SK-N-SH (cell line): ENCODE results near the gene RASSF4. TPM values are rescaled to one million over a fixed set of nuclear protein-coding genes. Genes with fewer than 3 reads are reported as not detected.

ENCODE experiments used
- CTCF ChIA-PET: fragments of 300-600, 350-600 bp; formaldehyde crosslinking; extraction: SDS; loops from one replicate; lab custom pipeline; 2021; lab: Yijun Ruan, JAX
- POLR2A ChIA-PET: fragments of 350-600 bp; sonication (Branson Sonifier 250); formaldehyde crosslinking; extraction: SDS; loops from one replicate; lab custom pipeline; 2020; ENCODE audit warnings: antibody characterized with exemption, inconsistent platforms; lab: Yijun Ruan, JAX
- DNase-seq: peaks from one replicate; pipeline ENCODE4 v3.0.0; 2012
- H2AFZ ChIP-seq: fragments of 200-600 bp; sonication (generic); 2 replicates; pipeline ENCODE4 v1.8.1; 2016; ENCODE audit warnings: antibody characterized with exemption, mild to moderate bottlenecking, low read depth
- H3F3A ChIP-seq: fragments of 200-600 bp; sonication (generic); replicated peaks from 2 replicates; pipeline ENCODE3; 2016; ENCODE audit warnings: antibody characterized with exemption, mild to moderate bottlenecking; ENCODE audit not compliant: insufficient read depth
- H3K27ac ChIP-seq, 2 experiments: fragments of 200-500 bp in 1 of 2; fragments of 200-600 bp in 1 of 2; sonication (Bioruptor generic) in 1 of 2; sonication (generic), shearing (Covaris generic) in 1 of 2; 2 replicates each; pipeline versions ENCODE4 v1.5.1 to v1.6.1; 2014 to 2016; ENCODE audit warnings: low read depth in 2 of 2, inconsistent platforms in 1 of 2, low read length in 1 of 2, mild to moderate bottlenecking in 1 of 2, mixed read lengths in 1 of 2
- H3K27me3 ChIP-seq: fragments of 200-600 bp; sonication (generic), shearing (Covaris generic); 2 replicates; pipeline ENCODE4 v1.6.1; 2016; ENCODE audit warnings: mixed run types; ENCODE audit not compliant: insufficient read depth
- H3K36me3 ChIP-seq, 2 experiments: fragments of 200-500 bp in 1 of 2; fragments of 200-600 bp in 1 of 2; sonication (Bioruptor generic) in 1 of 2; sonication (generic) in 1 of 2; replicated peaks in 1 of 2; 2 replicates each; pipeline versions ENCODE3 to v1.5.1; 2014 to 2016; ENCODE audit warnings: low read length in 1 of 2, mild to moderate bottlenecking in 1 of 2; ENCODE audit not compliant: insufficient read depth in 2 of 2, control insufficient read depth in 1 of 2
- H3K4me1 ChIP-seq, 2 experiments: fragments of 200-500 bp in 1 of 2; fragments of 200-600 bp in 1 of 2; sonication (Bioruptor generic) in 1 of 2; sonication (generic), shearing (Covaris generic) in 1 of 2; 2 replicates each; pipeline versions ENCODE4 v1.5.1 to v1.6.1; 2014 to 2016; ENCODE audit warnings: low read depth in 1 of 2, low read length in 1 of 2, mixed run types in 1 of 2; ENCODE audit not compliant: insufficient read depth in 2 of 2, control insufficient read depth in 1 of 2
- H3K4me2 ChIP-seq: fragments of 200-600 bp; sonication (generic), shearing (Covaris generic); 2 replicates; pipeline ENCODE4 v1.6.1; 2017; ENCODE audit warnings: mixed run types
- H3K4me3 ChIP-seq, 2 experiments: fragments of 200-500 bp in 1 of 2; fragments of 200-600 bp in 1 of 2; sonication (Bioruptor generic) in 1 of 2; sonication (generic), shearing (Covaris generic) in 1 of 2; 2 replicates each; pipeline versions ENCODE4 v1.5.1 to v1.8.1; 2014 to 2016; ENCODE audit warnings: low read depth in 2 of 2, inconsistent platforms in 1 of 2, low read length in 1 of 2, mild to moderate bottlenecking in 1 of 2, mixed read lengths in 1 of 2, moderate library complexity in 1 of 2
- H3K79me2 ChIP-seq: fragments of 200-600 bp; sonication (generic); 2 replicates; pipeline ENCODE4 v1.8.1; 2017; ENCODE audit warnings: mild to moderate bottlenecking; ENCODE audit not compliant: insufficient read depth
- H3K9ac ChIP-seq: fragments of 200-600 bp; sonication (generic); 2 replicates; pipeline ENCODE4 v1.6.1; 2017; ENCODE audit warnings: mixed run types
- H3K9me2 ChIP-seq: fragments of 200-600 bp; sonication (generic); 2 replicates; pipeline ENCODE4 v1.6.1; 2017; ENCODE audit warnings: mixed run types
- H3K9me3 ChIP-seq: fragments of 200-600 bp; sonication (generic); 2 replicates; pipeline ENCODE4 v1.6.1; 2017; ENCODE audit warnings: mixed run types, mild to moderate bottlenecking, moderate library complexity
- H4K20me1 ChIP-seq: fragments of 200-600 bp; sonication (generic); 2 replicates; pipeline ENCODE4 v1.6.1; 2017; ENCODE audit warnings: mild to moderate bottlenecking, mixed run types; ENCODE audit not compliant: insufficient read depth
- CHD2 ChIP-seq: fragments of 150-350 bp; IDR thresholded peaks from 2 replicates; pipeline ENCODE4 v1.6.1; 2018; ENCODE audit warnings: low read length; ENCODE audit not compliant: partially characterized antibody
- ELF1 ChIP-seq: IDR thresholded peaks from 2 replicates; pipeline ENCODE4 v1.4.0; 2012
- FOSL2 ChIP-seq: IDR thresholded peaks from 2 replicates; pipeline ENCODE4 v1.4.0; 2012; ENCODE audit warnings: low read depth, mild to moderate bottlenecking, moderate library complexity, borderline replicate concordance
- FOXJ3 ChIP-seq: sonication (generic); formaldehyde crosslinking; IDR thresholded peaks from 2 replicates; pipeline ENCODE4 v1.5.1; 2020; ENCODE audit warnings: mild to moderate bottlenecking, missing genetic modification reagents
- FOXM1 ChIP-seq: IDR thresholded peaks from 2 replicates; pipeline ENCODE4 v1.4.0; 2012; ENCODE audit warnings: low read depth, mild to moderate bottlenecking
- GABPA ChIP-seq: IDR thresholded peaks from 2 replicates; pipeline ENCODE4 v1.4.0; 2012; ENCODE audit warnings: low read depth, mild to moderate bottlenecking
- GATA2 ChIP-seq: sonication (generic); formaldehyde crosslinking; IDR thresholded peaks from 2 replicates; pipeline ENCODE4 v1.5.0; 2020; ENCODE audit warnings: mild to moderate bottlenecking, missing genetic modification reagents
- JUND ChIP-seq: IDR thresholded peaks from 2 replicates; pipeline ENCODE4 v1.4.0; 2012
- MEF2A ChIP-seq: IDR thresholded peaks from 2 replicates; pipeline ENCODE4 v1.4.0; 2012; ENCODE audit warnings: low read depth, borderline replicate concordance
- NFIC ChIP-seq: IDR thresholded peaks from 2 replicates; pipeline ENCODE4 v1.4.0; 2012; ENCODE audit warnings: borderline replicate concordance
- NRF1 ChIP-seq: IDR thresholded peaks from 2 replicates; pipeline ENCODE4 v1.6.1; 2012; ENCODE audit warnings: low read depth, mild to moderate bottlenecking, low read length
- RCOR1 ChIP-seq: fragments of 150-350 bp; IDR thresholded peaks from 2 replicates; pipeline ENCODE4 v1.6.1; 2017; ENCODE audit warnings: antibody characterized with exemption, low read length
- TAF1 ChIP-seq: IDR thresholded peaks from 2 replicates; pipeline ENCODE4 v1.6.1; 2012; ENCODE audit warnings: low read depth, mild to moderate bottlenecking, low read length, moderate library complexity, borderline replicate concordance
- TCF12 ChIP-seq: IDR thresholded peaks from 2 replicates; pipeline ENCODE4 v1.4.0; 2012
- WGBS: methylation state at CpG from one replicate; pipeline ENCODE4 v1.1.6; 2017; ENCODE audit warnings: low lambda C conversion rate; 5-methylcytosine and 5-hydroxymethylcytosine counted together
- polyA plus RNA-seq, 3 experiments: library from polyadenylated mRNA; depleted of rRNA; stranded (reverse); fragments of >200 nt; gene quantifications; 2 replicates each; pipeline ENCODE4 v1.2.3, GENCODE V29; 2012
- TF ChIP-seq, protein P1 (sequence below): IDR thresholded peaks from 2 replicates; pipeline ENCODE4 v1.4.0; 2012; ENCODE audit warnings: low read depth, borderline replicate concordance
- TF ChIP-seq, protein P2 (sequence below): fragments of 150-350 bp; IDR thresholded peaks from 2 replicates; pipeline ENCODE4 v1.6.1; 2017; ENCODE audit warnings: antibody characterized with exemption, low read length, low read depth, borderline replicate concordance
- TF ChIP-seq, protein P3 (sequence below): IDR thresholded peaks from 2 replicates; pipeline ENCODE4; 2012
- TF ChIP-seq, protein P4 (sequence below): fragments of 150-350 bp; IDR thresholded peaks from 2 replicates; pipeline ENCODE4 v1.6.1; 2016; ENCODE audit warnings: mild to moderate bottlenecking, low read depth, low read length
- TF ChIP-seq, protein P5 (sequence below): IDR thresholded peaks from 2 replicates; pipeline ENCODE4 v1.4.0; 2012; ENCODE audit warnings: low read depth, borderline replicate concordance

Gene RASSF4
- polyA plus RNA-seq, 1 of the 3 experiments (the other 2 are of a cell fraction), result 11.0 TPM

DNA sequence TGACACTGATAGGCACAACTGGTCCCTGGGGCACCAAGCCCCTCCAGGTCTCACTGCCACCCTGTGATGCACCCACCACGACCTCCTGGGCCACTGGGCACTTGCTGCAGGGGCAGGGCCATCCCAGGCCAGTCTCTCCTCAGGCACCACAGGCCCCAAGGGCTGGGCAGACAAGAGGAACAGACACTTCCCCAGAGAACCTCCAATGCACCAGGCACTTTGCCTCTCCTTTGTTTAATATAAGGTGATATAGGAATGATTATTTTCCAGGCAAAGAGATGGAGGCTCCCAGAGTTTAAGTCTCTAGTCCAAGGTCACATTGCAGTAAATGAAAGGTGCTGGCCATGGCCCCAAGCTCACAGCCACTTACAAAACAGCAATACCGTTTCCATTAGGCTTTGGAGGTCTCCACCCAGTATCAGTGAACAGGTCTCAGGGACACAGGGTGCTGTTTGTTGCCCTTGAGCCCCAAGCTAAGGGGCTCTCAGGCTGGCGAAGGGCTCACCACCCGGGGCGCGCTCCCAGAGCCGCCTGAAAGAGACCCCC is 14.6 kb downstream of the RASSF4 start:
- Histone ChIP-seq H3K36me3 (peaks cover 0 to 11% of the 10 kb centered on the region in 2 experiments), H3K9me3 (no peaks in the 10 kb centered on the region), H3K4me3 (peak overlapping the region; percentile 29 to 45; a peak in 3 of 4 replicates), H4K20me1 (no peaks in the 10 kb centered on the region), H2AFZ (peak overlapping the region; percentile 94), H3K9ac (peak overlapping the region; percentile 50), H3K27ac (peak overlapping the region in 1 of 2 experiments; percentile 24; a peak in 1 of 4 replicates), H3K9me2 (no peaks in the 10 kb centered on the region), H3K4me1 (peaks cover 28 to 41% of the 10 kb centered on the region in 2 experiments; a peak in 3 of 4 replicates), H3K79me2 (peaks cover 8% of the 10 kb centered on the region), H3F3A (no peaks in the 10 kb centered on the region), H3K27me3 (no peaks in the 10 kb centered on the region), H3K4me2 (peak overlapping the region; percentile 75)
- ChIA-PET CTCF (interaction anchor here (1.1 to 10.6 kb wide), 3 partner anchors 13 to 42 kb away, joined by 3 to 121 read pairs (median 7); no protein-coding TSS in a partner anchor), POLR2A (no interaction called here)
- 73% methylated on average over 2 of the region's 7 CpGs for WGBS
- no peak for DNase-seq
- TF ChIP-seq, protein P1, sequence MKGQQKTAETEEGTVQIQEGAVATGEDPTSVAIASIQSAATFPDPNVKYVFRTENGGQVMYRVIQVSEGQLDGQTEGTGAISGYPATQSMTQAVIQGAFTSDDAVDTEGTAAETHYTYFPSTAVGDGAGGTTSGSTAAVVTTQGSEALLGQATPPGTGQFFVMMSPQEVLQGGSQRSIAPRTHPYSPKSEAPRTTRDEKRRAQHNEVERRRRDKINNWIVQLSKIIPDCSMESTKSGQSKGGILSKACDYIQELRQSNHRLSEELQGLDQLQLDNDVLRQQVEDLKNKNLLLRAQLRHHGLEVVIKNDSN, result no peak

DNA sequence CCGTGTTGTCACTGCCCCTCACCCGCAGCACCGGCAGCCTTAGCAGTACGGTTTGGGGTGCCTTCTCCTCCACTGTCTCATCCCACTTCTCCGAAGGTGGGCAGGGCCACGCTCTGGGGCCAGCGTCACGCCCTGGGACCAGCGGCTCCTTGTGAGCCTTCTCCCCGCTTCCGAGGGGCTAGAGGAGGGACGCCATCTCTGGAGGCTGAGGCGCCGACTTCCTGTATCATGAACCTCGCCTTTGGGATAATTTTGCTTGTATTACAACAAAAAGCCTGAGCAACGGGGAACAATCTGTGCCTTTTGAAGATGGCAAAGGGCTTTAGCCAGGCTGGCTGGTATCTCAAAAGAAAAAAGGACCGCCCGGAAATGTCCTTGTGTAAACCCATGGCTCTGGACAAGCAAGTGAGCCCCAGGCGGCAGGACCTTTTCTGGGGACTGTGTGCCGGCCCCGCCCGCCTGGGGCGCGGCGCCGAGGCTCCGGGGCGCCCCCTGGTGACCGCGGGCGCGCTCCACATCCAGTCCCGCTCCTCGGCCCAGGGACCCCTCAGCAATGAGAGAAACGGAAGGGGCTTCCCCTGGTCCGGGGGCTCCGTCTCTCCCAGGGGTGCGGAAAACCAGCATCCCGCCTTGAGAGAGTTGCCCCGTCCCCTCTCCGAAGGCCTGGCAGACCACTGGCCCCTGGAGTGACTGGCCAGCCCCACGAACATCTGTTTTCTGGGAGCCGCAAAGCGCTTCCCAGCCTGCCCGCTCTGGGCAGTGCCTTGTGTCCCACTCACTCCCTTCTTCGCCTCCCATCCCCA is 15.2 kb downstream of the RASSF4 start:
- peaks cover 8% of the 10 kb centered on the region for H3K79me2 ChIP-seq
- peak overlapping the region; percentile 94 for H2AFZ ChIP-seq
- H3K27me3 ChIP-seq, result no peaks in the 10 kb centered on the region
- no peaks in the 10 kb centered on the region for H3K9me3 ChIP-seq
- H3K4me3 ChIP-seq, result peak overlapping the region; percentile 29 to 45
- H3F3A ChIP-seq, result no peaks in the 10 kb centered on the region
- DNase-seq, result peak; percentile 94
- H3K9me2 ChIP-seq, result no peaks in the 10 kb centered on the region
- H3K27ac ChIP-seq, result peak overlapping the region; percentile 24 to 44; a peak in 1 of 4 replicates
- peaks cover 35 to 45% of the 10 kb centered on the region in 2 experiments; a peak in 3 of 4 replicates for H3K4me1 ChIP-seq
- ChIA-PET CTCF (interaction anchor here (0.9 to 10.6 kb wide), 9 partner anchors 10 to 54 kb away, joined by 3 to 121 read pairs (median 4); no protein-coding TSS in a partner anchor), POLR2A (no interaction called here)
- peaks cover 0 to 11% of the 10 kb centered on the region in 2 experiments for H3K36me3 ChIP-seq
- 23% methylated on average over 22 of the region's 46 CpGs for WGBS
- H3K9ac ChIP-seq, result peak overlapping the region; percentile 50
- no peaks in the 10 kb centered on the region for H4K20me1 ChIP-seq
- peak overlapping the region; percentile 75 for H3K4me2 ChIP-seq
- TF ChIP-seq, protein P2, sequence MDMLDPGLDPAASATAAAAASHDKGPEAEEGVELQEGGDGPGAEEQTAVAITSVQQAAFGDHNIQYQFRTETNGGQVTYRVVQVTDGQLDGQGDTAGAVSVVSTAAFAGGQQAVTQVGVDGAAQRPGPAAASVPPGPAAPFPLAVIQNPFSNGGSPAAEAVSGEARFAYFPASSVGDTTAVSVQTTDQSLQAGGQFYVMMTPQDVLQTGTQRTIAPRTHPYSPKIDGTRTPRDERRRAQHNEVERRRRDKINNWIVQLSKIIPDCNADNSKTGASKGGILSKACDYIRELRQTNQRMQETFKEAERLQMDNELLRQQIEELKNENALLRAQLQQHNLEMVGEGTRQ, result no peak
- no peak for TF ChIP-seq FOXJ3 (CRISPR knock-in tag)
- TF ChIP-seq, protein P3, sequence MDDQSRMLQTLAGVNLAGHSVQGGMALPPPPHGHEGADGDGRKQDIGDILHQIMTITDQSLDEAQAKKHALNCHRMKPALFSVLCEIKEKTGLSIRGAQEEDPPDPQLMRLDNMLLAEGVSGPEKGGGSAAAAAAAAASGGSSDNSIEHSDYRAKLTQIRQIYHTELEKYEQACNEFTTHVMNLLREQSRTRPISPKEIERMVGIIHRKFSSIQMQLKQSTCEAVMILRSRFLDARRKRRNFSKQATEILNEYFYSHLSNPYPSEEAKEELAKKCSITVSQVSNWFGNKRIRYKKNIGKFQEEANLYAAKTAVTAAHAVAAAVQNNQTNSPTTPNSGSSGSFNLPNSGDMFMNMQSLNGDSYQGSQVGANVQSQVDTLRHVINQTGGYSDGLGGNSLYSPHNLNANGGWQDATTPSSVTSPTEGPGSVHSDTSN, result no peak
- no peak for TF ChIP-seq NRF1
- no peak for TF ChIP-seq FOXM1
- TF ChIP-seq JUND, result no peak
- TF ChIP-seq CHD2, result no peak
- no peak for TF ChIP-seq FOSL2
- TF ChIP-seq GATA2 (CRISPR knock-in tag), result no peak
- TF ChIP-seq, protein P4, sequence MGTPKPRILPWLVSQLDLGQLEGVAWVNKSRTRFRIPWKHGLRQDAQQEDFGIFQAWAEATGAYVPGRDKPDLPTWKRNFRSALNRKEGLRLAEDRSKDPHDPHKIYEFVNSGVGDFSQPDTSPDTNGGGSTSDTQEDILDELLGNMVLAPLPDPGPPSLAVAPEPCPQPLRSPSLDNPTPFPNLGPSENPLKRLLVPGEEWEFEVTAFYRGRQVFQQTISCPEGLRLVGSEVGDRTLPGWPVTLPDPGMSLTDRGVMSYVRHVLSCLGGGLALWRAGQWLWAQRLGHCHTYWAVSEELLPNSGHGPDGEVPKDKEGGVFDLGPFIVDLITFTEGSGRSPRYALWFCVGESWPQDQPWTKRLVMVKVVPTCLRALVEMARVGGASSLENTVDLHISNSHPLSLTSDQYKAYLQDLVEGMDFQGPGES, result no peak
- no peak; the same call in 1 of the 2 replicates for TF ChIP-seq RCOR1
- no peak for TF ChIP-seq GABPA
- no peak for TF ChIP-seq NFIC
- TF ChIP-seq ELF1, result no peak
- 0 out of 2 replicates have a peak, but pooled peaks have one; percentile 28 for TF ChIP-seq TAF1
- TF ChIP-seq, protein P1, result no peak
- TF ChIP-seq, protein P5, sequence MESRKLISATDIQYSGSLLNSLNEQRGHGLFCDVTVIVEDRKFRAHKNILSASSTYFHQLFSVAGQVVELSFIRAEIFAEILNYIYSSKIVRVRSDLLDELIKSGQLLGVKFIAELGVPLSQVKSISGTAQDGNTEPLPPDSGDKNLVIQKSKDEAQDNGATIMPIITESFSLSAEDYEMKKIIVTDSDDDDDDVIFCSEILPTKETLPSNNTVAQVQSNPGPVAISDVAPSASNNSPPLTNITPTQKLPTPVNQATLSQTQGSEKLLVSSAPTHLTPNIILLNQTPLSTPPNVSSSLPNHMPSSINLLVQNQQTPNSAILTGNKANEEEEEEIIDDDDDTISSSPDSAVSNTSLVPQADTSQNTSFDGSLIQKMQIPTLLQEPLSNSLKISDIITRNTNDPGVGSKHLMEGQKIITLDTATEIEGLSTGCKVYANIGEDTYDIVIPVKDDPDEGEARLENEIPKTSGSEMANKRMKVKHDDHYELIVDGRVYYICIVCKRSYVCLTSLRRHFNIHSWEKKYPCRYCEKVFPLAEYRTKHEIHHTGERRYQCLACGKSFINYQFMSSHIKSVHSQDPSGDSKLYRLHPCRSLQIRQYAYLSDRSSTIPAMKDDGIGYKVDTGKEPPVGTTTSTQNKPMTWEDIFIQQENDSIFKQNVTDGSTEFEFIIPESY, result no peak
- TF ChIP-seq TCF12, result no peak
- no peak for TF ChIP-seq MEF2A
